GM21447 (cell line): ENCODE results near the gene ADPRH.
A peak's percentile ranks its signal among the peaks of the same experiment; 100 is the strongest.

ENCODE experiments used
- ATAC-seq: cut with Tn5 transposase; IDR thresholded peaks from one replicate; pipeline ENCODE4 v1.9.1; 2021; ENCODE audit not compliant: unreplicated experiment

The ADPRH gene

GRCh38 chr3:119626196-119626595 is 46.9 kb downstream of the ADPRH start:
- ATAC-seq, result no peak

- peak; percentile 33 for ATAC-seq
These were observed 48.2 kb downstream of the ADPRH start for GRCh38 chr3:119627461-119627860.

GRCh38 chr3:119628390-119628789 is 49.1 kb downstream of the ADPRH start:
- ATAC-seq, result peak; percentile 69

GRCh38 chr3:119628816-119629445 is 49.6 kb downstream of the ADPRH start:
- peak; percentile 32 for ATAC-seq

GRCh38 chr3:119630128-119630879 is 51.0 kb downstream of the ADPRH start:
- ATAC-seq, result no peak

GRCh38 chr3:119630880-119631329 is 51.6 kb downstream of the ADPRH start:
- no peak for ATAC-seq

- ATAC-seq, result no peak
These were observed 52.2 kb downstream of the ADPRH start for GRCh38 chr3:119631516-119631915.

- ATAC-seq, result no peak
These were observed 52.9 kb downstream of the ADPRH start for GRCh38 chr3:119632216-119632615.

- no peak for ATAC-seq
These were observed 53.5 kb downstream of the ADPRH start for GRCh38 chr3:119632829-119633228.

GRCh38 chr3:119635719-119636118 is 56.4 kb downstream of the ADPRH start:
- ATAC-seq, result no peak

GRCh38 chr3:119636249-119636648 is 57.0 kb downstream of the ADPRH start:
- no peak for ATAC-seq

GRCh38 chr3:119636891-119637611 is 57.8 kb downstream of the ADPRH start:
- ATAC-seq, result no peak

GRCh38 chr3:119637679-119638477 is 58.6 kb downstream of the ADPRH start:
- ATAC-seq, result peak; percentile 41
